ENCODE results near the gene KLHL26.
A peak's percentile ranks its signal among the peaks of the same experiment; 100 is the strongest.

Gene KLHL26

DNA sequence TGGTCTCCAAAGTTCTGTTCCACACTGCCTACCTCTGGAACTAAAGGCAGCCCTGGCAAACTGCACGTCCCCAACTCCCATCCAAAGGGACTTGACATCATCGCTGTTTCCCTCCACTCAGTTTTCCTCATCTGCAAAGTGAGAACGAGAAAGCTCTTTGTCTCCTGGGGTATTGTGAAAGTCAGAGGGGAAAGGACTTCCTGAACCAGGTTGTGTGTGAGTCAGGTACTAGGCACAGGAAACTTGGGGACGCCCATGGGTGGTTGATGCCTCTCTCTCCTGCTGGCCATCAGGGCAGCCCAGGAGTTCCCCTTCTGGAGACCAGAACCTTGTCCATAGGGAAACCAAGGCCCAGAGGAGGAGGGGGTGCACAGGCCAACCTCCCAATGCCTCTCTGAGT, 35.0 kb upstream of the KLHL26 start (continued):
- no peak for TF ChIP-seq REST (tag by site-specific recombination; IDR thresholded peaks at IDR 0.05)

DNA sequence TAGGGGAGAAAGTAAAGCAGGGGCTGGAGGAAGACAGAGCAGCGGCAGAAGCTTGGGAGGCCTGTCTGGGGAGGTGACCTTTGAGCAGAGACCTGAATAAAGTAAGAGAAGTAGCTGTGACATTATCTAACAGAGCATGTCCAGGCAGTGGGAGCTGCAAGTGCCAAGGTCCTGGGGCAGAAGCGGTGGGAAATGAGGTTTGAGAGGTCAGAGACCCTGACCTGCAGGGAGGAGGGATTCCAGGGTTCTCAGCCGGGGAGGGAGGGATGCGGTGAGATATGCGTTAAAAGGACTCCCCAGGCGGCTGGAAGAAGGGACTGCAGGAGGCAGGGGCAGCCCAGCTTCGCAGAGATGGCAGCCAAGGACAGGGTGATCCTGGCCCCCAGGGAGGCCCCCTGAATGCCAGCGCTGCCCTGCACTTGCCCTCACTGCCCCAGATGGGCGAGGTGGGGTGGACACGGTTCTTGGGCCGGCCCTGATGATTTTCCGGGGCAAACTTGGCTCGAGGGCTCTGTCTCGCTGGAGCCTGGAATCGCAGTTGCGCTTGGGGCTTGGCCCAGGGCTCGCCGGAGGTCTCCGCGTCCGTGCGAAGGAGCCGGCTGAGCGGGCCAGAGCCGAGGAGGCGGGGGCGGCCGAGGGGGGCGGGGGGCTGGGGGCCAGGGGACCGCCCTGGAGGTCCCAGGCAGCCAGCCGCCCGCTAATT, 33.4 kb upstream of the KLHL26 start:
- CTCF ChIA-PET: no interaction called here
- H3K4me3 ChIP-seq (ENCODE audit: low read depth, low read length): no peak overlapping the region
- H3K9me3 ChIP-seq (ENCODE audit: control insufficient read depth, insufficient read depth, low read depth, low read length): no peaks in the 10 kb centered on the region
- POLR2A ChIA-PET: no interaction called here
- TF ChIP-seq GLIS1 (tag by site-specific recombination; IDR thresholded peaks at IDR 0.05) (peak; percentile 41), ZNF510 (tag by site-specific recombination; IDR thresholded peaks at IDR 0.05; ENCODE audit: insufficient replicate concordance) (no peak), ZNF623 (tag by site-specific recombination; IDR thresholded peaks at IDR 0.05) (peak; percentile 98), HIC1 (tag by site-specific recombination; IDR thresholded peaks at IDR 0.05) (peak; percentile 16; the same call in 1 of the 2 replicates), ZIC2 (tag by site-specific recombination; IDR thresholded peaks at IDR 0.05) (peak; percentile 32; the same call in 1 of the 2 replicates), ZNF394 (tag by site-specific recombination; IDR thresholded peaks at IDR 0.05; ENCODE audit: borderline replicate concordance) (peak; percentile 32; the same call in 1 of the 2 replicates), SALL2 (tag by site-specific recombination; IDR thresholded peaks at IDR 0.05; ENCODE audit: borderline replicate concordance) (no peak)
- no peaks in the 10 kb centered on the region; the same call in 1 of the 2 replicates for H3K4me1 ChIP-seq (ENCODE audit: control insufficient read depth, insufficient read depth, low read length)
- no peak overlapping the region for H3K27ac ChIP-seq (ENCODE audit: extremely low read depth, low read depth, low read length)
- no peaks in the 10 kb centered on the region for H3K36me3 ChIP-seq (ENCODE audit: control insufficient read depth in 2 of 2, insufficient read depth in 1 of 2, low read length in 2 of 2)

DNA sequence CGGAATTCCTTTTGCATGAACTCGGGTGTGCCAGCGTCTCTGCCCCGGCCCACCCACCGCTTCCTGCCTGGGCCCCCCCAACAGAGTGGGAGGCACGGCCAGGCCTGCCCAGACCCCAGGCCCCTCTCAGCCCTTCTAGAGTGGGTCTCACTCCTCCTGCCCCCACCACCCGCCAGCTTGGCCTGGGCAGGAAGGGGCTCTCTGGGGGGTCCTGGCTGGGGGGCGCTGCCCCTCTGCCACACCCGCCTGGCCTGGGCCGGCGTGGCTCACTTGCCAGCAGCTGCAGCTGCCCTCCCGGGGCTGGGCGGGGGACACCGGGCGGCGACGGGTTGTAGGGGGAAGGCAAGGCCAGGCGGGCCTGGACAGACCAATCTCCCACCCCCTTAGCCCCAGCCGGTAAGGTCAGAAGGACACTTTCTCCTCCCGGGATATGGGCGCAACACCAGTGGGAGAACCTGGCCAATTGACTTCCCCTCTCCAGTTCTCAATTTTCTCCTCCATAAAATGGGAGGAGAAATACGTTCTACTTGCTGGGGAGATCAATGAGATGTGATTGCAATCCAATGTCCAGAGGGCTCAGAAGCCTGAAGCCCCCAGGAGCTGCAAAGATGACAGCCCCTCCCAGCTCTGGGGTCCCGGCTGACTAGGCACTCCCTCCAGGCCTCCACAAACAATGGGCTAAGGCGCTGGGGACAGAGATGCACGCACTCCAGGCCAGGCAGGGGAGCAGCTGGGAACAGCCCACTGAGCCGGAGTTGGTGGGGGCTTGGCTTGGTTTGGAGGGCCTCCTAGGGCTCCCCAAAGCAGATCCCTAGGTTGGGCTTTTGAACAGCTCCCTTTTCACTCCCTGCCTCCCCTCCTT, 32.6 kb upstream of the KLHL26 start:
- Histone ChIP-seq H3K27ac (ENCODE audit: extremely low read depth, low read depth, low read length) (no peak overlapping the region), H3K9me3 (ENCODE audit: control insufficient read depth, insufficient read depth, low read depth, low read length) (no peaks in the 10 kb centered on the region), H3K4me1 (ENCODE audit: control insufficient read depth, insufficient read depth, low read length) (no peaks in the 10 kb centered on the region; the same call in 1 of the 2 replicates), H3K4me3 (ENCODE audit: low read depth, low read length) (no peak overlapping the region), H3K36me3 (ENCODE audit: control insufficient read depth in 2 of 2, insufficient read depth in 1 of 2, low read length in 2 of 2) (no peaks in the 10 kb centered on the region)
- CTCF ChIA-PET: interaction anchor here (1.1 kb wide), 1 partner anchor 73 kb away, joined by 6 read pairs; no protein-coding TSS in a partner anchor
- POLR2A ChIA-PET: interaction anchor here (1.1 kb wide), 1 partner anchor 15 kb away, joined by 8 read pairs; no protein-coding TSS in a partner anchor
- TF ChIP-seq ZBTB26 (tag by site-specific recombination; optimal IDR thresholded peaks at IDR 0.05): no peak
- no peak for TF ChIP-seq ZNF510 (tag by site-specific recombination; IDR thresholded peaks at IDR 0.05; ENCODE audit: insufficient replicate concordance)
- TF ChIP-seq, protein P1, sequence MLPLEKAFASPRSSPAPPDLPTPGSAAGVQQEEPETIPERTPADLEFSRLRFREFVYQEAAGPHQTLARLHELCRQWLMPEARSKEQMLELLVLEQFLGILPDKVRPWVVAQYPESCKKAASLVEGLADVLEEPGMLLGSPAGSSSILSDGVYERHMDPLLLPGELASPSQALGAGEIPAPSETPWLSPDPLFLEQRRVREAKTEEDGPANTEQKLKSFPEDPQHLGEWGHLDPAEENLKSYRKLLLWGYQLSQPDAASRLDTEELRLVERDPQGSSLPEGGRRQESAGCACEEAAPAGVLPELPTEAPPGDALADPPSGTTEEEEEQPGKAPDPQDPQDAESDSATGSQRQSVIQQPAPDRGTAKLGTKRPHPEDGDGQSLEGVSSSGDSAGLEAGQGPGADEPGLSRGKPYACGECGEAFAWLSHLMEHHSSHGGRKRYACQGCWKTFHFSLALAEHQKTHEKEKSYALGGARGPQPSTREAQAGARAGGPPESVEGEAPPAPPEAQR (tag by site-specific recombination; IDR thresholded peaks at IDR 0.05): no peak
- TF ChIP-seq ZNF530 (tag by site-specific recombination; IDR thresholded peaks at IDR 0.05; ENCODE audit: low read depth): no peak
- no peak for TF ChIP-seq ZNF660 (tag by site-specific recombination; IDR thresholded peaks at IDR 0.05)
- TF ChIP-seq, protein P2, sequence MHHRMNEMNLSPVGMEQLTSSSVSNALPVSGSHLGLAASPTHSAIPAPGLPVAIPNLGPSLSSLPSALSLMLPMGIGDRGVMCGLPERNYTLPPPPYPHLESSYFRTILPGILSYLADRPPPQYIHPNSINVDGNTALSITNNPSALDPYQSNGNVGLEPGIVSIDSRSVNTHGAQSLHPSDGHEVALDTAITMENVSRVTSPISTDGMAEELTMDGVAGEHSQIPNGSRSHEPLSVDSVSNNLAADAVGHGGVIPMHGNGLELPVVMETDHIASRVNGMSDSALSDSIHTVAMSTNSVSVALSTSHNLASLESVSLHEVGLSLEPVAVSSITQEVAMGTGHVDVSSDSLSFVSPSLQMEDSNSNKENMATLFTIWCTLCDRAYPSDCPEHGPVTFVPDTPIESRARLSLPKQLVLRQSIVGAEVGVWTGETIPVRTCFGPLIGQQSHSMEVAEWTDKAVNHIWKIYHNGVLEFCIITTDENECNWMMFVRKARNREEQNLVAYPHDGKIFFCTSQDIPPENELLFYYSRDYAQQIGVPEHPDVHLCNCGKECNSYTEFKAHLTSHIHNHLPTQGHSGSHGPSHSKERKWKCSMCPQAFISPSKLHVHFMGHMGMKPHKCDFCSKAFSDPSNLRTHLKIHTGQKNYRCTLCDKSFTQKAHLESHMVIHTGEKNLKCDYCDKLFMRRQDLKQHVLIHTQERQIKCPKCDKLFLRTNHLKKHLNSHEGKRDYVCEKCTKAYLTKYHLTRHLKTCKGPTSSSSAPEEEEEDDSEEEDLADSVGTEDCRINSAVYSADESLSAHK (tag by site-specific recombination; IDR thresholded peaks at IDR 0.05): no peak
- no peak for TF ChIP-seq ZNF704 (tag by site-specific recombination; IDR thresholded peaks at IDR 0.05)
- TF ChIP-seq ZFHX2 (tag by site-specific recombination; conservative IDR thresholded peaks at IDR 0.05): peak; percentile 19; the same call in 1 of the 2 replicates

Data from HEK293 (cell line).